HG03432 (cell line): ENCODE measurements around the gene SLC22A1.
"Not testable (repeated sequence)": the region's sequence is repeated elsewhere in the genome, so short reads cannot be mapped to it uniquely, and the experiment has no call there.

Source experiments
- ATAC-seq: cut with Tn5 transposase; IDR thresholded peaks from one replicate; pipeline ENCODE4 v1.9.1; 2021; ENCODE audit warnings: mild to moderate bottlenecking, moderate library complexity; ENCODE audit not compliant: unreplicated experiment

Gene SLC22A1

DNA sequence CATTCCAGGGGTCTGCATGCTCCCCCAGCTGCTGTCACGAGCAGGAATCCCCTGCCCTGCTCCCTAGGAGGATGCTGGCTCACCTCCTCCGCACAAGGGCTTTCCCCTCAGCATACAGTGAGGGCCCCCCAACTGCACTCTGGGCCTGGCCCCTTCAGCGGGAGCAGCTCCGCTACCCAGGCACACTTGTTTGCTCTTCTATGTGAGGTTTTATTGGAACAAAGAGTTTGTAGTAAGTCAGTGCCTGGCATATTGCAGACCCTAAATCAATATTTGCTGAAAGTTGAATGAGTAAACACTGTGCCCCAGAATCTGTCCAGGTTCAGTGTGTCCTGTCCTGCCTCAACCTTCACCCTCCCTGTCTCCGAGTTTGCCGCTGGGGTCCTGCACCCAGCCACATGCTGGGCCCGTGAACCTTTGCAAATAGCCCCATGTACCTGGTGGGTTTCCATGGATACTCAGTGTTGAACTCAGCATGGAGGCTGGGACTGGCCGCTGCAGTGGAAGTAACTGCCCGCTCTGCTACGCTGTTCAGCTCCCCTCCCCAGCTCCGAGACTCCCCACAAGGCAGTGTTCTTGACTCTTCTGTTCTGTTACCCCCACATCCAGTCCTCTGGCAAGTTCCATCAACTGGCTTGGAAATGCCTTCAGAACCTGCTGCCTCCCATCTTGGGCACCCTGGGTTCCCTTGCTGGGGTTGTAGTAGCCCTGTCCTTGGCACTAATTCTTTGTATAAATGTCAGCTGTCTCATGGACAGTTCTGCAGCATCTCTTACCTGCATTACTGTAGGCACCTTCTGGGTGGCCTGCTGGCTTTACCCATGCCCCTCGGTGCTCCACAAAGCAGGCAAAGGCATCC lies 15.7 kb downstream of the SLC22A1 start:
- ATAC-seq: no peak

- peak; percentile 77 for ATAC-seq
Measured at GRCh38 chr6:160137989-160138835, 16.6 kb downstream of the SLC22A1 start.

- ATAC-seq: no peak
Measured at GRCh38 chr6:160138839-160139419, 17.3 kb downstream of the SLC22A1 start.

DNA sequence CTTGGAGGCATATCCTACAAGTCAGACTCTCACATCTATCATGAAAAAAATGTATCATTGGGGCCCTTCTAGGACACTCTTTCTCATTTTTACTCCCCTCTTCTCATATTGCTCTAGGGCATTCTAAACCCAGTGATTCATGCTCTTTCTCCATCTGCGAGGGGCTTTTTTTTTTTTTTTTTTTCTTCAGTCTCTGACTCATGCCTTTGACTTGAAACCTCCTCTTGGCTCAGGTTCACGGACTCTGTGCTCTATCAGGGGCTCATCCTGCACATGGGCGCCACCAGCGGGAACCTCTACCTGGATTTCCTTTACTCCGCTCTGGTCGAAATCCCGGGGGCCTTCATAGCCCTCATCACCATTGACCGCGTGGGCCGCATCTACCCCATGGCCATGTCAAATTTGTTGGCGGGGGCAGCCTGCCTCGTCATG lies 17.8 kb downstream of the SLC22A1 start:
- no peak for ATAC-seq

DNA sequence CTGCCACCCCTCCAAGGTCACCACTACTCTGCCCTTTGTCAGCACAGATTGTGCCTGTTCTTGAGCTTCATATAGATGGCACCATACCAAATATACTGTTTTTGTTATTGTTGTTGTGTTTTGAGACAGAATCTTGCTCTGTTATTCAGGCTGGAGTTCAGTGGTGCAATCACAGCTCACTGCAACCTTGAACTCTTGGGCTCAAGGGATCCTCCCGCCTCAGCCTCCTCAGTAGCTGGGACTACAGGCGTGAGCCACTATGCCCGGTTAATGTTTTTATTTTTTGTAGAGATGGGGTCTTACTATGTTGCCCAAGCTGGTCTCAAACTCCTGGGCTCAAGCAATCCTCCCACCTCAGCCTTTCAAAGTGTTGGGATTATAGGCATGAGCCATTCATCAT lies 18.9 kb downstream of the SLC22A1 start:
- ATAC-seq: not testable (repeated sequence)

DNA sequence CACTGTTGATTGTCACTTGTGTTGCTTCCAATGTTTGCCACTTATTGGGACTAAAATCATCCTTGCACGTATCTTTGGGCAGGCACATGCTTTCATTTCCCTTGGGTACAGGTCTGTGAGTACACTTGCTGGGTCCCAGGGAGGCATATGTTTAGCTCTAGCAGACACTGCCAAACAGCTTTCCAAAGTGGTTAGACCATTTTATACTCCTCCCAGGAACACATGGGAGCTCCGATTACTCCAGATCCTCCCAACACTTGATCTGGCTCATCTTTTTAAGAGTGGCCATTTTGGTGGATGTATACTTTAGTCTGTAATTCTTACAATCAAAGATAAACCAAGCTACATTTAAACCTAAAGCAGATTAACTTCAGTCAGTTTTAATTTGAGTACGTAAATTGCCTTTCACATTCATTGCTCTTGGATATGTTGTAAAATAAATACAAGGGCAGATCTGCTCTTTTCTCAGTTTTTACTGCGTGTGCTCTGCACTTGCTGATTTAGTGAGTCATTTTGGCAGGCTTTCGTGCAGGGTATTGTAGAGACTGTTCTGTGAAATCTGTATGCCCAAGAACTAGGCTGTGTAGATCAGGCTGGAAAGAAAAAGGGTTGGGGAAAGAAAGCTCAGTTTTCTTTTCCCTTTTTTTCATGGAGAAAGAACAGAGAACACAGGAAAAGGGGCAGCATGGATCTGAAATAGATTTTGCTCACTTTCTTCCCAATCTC lies 19.5 kb downstream of the SLC22A1 start:
- no peak for ATAC-seq

DNA sequence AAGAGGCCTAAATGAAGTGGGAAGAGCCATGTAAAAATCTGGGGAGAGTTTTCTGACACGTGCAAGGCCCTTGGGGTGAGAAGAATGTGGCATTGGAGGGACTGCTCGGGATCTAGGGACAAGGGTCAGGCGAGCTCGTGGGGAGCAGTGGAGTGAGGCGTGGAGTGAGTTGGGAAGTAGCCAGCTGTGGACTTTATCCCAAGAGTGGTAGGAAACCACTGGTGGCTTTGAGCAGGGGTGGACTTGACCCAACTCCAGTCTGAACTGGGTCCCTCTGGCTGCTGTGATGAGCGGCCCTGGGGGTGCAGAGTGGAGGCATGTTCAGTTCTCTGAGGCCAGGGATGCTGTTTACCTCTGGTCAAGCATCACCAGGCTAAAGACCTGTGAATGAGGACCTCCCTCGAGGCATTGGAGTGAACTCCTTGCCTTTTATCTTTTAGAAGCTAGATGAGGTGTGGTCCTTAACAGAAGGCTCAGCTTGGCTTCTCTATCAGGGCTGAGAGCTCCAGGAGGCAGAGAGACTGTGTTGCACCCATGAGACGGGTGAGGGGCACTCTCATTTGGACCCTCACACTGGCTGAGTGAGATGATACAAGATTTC lies 20.6 kb downstream of the SLC22A1 start:
- no peak for ATAC-seq

DNA sequence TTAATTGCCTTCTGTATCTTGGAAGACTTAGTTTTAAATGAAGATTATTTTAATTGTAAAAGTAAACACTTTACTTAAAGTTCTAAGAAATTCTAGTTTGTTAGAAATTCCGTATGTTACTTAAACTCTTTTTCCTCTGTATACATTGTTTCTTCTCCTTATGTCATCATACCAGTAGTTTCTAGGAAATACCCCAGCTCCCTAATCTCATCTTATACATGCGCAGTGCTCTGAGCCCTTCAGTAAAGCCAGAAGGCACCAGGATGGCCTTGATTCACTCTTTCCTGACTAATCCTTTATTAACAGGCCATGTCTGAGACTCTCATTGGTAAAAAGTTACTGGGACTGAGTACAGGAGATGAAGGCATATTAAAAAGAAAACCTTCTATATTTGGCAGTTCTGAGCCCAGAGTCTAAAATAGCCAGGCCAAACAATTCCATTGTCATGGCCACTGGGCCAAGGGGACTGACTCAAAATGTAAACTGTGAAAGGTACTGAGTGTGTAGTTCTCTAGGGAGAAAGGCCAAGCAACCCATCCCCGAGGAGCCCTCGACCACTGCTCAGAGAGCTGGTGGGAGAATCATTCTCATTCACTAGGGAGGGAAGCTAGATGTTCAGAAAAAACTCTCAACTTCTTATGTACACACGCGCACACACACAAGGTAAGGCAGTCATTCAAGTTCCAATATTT lies 25.0 kb downstream of the SLC22A1 start:
- ATAC-seq: no peak

DNA sequence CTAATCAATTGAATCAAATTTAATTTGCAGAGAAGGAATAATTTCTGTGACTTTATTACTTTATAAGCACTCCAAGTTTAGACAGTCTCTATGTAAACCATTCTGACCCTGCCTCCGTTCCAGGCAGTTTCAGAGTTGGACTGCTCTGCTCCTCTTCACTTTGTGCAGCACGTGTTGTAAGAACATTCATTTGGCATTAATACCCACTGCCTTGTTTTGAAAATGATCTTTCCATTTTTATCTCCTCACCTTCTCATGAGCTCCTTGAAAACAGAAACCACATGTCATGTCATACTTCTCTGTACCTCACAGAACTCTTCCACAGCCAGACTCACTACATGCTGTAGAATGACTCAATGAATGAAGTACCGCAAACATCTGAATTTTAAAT lies 25.5 kb downstream of the SLC22A1 start:
- no peak for ATAC-seq

DNA sequence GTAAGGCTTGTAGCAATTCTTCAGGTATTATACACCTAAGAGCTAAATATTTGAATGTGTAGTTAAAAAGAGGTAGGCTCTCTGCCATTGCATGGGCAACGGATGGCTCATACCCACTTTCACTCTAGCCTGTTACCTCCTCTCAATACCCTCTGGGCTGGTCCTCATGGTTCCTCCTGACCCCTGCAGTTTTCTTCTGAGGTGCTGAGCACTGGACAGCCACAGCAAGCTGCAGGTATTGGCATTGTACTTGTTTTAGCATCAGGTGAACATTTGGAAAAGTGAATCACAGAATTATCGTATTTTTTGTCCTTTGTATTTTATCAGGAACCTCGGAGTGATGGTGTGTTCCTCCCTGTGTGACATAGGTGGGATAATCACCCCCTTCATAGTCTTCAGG lies 32.9 kb downstream of the SLC22A1 start:
- no peak for ATAC-seq

DNA sequence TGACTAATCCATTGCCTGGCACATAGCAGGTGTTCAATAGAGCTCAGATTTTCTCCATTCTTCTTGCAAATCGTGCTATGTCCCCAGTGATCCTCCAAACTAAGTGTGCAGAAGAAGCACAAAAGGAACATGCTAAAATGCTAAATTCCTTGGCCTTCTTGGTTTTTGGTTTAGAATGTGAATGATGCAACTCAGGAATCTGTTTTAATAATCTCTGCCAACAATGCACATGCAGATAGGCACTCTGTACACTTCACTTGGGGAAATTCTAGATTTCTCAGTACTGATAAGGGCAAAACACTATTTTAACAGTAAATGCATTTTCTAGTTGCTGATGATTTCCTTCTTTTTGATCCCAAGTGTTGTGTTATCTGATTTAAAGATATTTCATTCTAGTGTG lies 35.2 kb downstream of the SLC22A1 start:
- ATAC-seq: no peak

DNA sequence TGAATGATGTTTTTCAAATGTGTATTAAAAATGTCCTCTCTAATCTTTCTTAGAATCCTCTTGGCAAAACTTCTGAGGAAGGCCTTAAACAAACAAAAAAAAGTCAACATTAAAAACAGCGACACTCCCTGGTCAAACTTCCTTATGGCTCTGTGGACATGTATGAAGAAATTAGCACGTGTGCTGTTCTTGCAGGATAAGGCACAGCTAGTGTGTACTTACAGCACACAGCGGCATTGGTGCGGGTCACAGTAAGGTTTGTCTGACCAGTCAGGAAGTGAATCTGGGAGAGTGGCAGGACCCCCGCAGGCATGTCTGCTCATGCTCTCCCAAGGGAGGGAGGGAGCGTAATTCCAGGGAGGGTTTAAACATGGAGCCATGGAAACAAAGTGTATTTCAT lies 38.8 kb downstream of the SLC22A1 start:
- no peak for ATAC-seq

DNA sequence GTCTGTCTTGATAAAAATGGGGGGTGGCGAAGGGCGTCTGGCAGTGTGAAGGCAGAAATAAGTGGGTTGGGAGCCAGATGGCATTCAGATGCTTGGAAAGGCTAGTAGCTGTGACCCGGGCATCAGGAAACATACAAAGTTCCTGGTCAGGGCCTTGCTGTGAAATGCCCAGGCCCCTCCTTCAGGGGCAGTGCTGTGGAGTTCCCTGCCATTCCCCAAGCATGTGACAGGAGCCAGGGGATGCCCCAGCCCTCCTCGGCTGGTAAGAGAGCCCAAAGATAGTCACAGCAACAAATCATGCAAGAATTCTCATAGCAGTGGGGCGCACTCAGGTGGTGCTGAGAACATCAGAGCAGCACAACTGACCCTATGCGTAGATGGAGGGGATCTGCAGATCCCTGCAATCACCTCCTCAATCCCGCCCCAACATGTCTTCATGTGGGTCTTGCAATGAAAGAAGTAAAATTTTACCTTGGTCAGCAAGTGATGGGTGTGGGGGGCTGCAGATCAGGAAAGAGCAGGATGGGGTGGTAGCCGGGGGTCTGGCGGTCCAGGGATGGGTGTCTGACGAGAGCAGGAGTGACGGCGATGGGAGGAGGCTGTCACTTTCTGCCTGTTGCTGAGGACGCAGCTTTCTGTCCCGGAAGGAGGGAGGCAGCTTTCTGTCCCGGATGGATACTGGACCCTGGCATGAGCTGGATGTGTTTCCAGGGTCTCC lies 39.5 kb downstream of the SLC22A1 start:
- ATAC-seq: no peak

- no peak for ATAC-seq
Measured at GRCh38 chr6:160161647-160161986, 40.0 kb downstream of the SLC22A1 start.

GRCh38 chr6:160162030-160162566 lies 40.5 kb downstream of the SLC22A1 start:
- ATAC-seq: no peak

- ATAC-seq: no peak
Measured at GRCh38 chr6:160163425-160163824, 41.8 kb downstream of the SLC22A1 start.

DNA sequence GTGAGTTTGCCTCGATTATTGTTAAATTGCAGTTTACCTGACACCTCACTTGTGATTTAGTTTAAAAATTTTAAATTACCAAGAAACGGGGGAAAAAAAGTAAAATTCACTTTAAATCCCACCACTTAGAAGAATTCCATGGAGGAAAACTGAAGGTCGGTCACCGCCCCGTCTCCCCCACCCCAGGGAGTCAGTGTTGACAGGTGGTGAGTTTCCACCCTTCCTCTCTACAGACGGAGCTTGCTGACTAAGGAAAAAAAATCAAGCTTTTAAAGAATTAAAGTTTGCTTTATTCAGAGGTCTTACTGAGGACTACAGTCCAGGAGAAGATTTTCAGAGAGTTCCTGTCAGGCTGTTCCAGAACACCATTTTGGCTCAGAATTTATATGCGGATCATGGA lies 42.3 kb downstream of the SLC22A1 start:
- ATAC-seq: no peak

DNA sequence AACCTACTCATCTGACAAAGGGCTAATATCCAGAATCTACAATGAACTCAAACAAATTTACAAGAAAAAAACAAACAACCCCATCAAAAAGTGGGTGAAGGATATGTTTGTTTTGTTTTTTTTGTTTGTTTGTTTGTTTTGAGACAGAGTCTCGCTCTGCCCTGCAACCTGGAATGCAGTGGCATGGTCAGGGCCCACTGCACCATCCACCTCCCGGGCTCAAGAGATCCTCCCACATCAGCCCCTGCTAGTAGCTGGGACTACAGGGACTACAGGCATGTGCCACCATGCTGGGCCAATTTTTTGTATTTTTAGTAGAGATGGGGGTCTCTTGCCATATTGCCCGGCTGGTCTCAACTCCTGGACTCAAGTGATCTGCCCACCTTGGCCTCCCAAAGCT lies 44.3 kb downstream of the SLC22A1 start:
- ATAC-seq: not testable (repeated sequence)
